HG03432 (cell line): ENCODE data around the gene IGLL1.

ENCODE experiments used
- ATAC-seq: cut with Tn5 transposase; IDR thresholded peaks from one replicate; pipeline ENCODE4 v1.9.1; 2021; ENCODE audit warnings: mild to moderate bottlenecking, moderate library complexity; ENCODE audit not compliant: unreplicated experiment

IGLL1 gene

DNA sequence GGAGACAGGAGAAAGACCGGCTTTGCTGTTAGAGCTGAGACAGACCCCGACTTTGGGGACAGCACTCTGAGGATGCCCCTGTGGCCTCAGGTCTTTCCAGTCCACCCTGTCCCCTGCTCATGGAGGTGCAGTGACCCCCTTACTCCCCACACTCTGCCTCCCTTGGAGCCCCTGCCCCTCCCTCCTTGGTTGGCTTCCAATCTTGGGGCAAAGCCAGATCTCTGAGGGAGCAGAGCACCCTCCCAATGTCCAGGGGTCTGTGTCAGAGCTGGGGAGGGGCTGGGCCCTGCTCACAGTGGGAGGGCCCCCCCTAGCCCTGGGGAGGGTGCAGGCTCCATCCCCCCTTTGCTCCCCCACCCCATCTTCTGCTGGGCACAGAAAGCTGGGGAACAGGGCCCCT, 50.0 kb downstream of the IGLL1 start:
- no peak for ATAC-seq

DNA sequence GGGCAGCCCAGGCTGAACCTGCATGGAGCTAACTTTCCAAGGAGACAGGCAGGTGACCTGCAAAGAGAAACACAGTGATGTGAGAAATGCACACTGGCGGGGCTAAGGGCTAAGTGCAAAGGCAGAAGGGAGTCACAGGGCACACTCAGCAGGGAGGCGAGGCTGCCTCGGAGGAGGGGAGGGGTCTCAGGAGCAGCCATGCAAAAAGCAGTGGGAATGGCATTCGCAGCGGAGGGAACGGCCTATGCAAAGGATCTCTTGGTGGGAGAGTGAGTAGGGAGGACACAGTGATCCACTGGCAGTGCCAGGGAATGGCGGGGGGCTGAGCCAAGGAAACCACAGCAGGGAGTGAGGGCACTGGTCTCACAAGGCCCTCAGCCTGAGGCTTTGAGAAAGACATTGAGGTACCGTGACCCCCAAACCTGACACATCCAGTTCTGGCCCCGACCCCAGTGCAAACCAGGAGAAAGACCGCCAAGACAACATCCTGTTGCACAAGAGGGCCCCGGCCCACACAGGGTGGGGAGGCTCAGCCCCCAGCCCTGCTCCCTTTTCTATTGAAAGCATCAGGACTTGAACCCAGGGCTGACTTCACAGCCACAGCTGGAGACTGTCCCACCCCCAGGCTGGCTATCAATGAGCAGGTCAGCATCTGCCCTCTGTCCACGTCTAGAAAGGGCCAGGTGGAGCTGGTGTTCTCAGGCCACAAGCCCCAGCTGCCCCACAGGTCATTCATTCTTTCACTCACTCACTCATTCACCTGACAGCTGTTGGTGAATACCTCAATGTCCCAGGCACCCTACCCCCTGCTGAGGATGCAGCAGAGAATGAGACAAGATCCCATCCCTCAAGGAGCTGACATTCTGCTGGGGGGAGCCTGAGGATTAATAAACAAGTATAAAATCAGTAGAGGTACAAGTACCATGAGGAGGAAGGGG, 50.7 kb downstream of the IGLL1 start:
- ATAC-seq, result no peak

DNA sequence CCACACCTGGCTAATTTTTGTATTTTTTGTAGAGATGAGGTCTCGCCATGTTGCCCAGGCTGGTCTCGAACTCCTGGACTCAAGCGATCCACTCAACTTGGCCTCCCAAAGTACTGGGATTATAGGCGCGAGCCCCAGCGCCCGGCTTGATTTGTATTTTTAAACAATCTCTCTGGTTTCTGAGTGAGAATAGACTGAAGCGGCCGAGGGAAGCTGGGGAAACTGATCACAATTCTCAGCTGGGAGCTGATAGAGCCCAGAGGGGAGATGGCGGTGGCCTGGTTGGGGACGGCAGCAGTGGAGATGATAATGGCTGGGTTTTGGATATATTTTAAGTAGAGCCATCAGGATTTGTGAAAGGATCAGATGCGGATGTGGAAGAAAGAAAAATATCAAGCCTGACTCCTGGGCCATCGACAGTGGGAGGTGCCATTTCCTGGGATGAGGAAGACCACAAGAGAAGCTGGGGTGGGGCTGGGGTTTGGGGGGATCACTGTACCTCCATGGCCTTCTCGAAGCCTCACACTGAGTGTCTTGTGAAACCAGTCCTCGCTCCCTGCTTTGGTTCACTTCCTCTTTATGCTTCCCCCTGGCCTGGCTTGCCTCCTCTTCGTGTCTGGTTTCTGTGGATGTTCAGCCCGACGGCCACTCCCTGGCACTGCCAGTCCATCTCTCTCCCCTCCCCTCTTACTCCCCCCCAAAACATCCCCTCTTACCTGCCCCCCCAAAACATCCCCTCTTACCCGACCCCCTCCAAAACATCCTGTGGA, 51.9 kb downstream of the IGLL1 start:
- no peak for ATAC-seq

DNA sequence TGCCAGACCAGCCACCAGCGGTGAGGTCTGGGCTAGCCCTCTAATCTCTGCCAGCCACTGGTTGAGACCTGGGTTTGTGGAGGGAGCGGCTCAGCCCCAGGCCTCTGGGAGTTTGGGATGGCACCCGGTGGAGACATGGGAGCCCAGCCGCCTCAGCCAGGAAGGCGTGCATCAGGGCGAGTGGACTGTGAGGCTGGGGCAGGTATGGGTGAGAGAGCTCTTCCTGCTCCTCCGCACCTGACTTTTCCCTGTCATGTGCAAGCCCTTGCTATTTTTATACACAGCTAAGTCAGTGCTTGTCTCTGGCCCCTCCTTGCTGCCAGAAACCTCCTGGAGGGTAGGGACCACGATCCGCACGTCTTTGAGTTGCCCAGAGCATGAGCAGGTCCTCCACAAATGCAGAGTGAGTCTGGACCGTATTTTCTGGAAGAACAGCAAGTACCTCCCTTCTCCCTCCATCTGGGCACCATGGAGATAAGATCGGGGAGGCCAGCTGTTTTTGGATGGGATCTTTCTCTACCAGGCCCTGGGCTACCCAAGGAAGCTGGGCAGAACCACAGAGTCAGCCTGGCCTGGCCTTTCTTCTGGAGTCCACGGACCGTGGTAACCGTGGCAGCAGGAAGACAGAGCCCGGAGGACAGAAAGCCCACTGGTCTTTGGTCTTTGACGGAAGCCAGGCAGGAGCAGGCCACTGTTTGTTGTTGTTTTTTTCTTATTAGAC, 53.3 kb downstream of the IGLL1 start:
- ATAC-seq, result no peak

DNA sequence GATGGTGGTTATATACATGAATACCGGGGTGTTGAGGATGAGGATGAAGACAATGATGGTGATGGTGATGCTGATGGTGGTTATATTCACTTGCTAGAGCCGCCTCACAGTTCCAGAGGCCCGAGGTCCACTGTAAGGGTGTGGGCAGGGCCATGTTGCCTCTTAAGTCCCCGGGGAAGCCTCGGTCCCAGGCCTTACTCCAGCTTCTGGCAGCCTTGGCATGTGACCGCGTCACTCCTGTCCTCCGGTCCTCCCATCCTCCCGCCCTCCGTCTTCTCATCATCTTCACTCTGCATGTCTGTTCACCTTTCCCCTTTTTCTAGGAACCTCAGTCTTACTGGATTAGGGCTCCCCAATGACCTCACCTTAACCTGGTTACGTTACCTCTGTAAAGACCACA, 54.6 kb downstream of the IGLL1 start:
- ATAC-seq, result no peak

DNA sequence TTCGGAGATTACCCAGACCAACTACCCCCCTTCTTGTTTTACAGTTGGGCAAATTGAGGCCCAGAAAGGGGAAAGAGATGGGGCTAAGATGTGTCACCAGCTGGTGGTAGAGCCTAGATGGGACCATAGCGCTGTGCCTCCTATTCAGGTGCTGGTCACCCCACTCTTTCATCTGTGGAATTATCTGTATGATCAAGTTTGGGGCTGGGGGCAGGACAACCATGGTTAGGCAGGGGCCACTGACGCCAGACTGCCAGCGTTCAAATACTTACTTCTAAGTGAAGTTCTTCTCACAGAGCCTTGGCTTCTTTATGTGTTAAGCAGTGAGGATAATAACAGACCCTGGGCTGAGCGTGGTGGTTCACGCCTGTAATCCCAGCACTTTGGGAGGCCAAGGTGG, 55.9 kb downstream of the IGLL1 start:
- ATAC-seq, result no peak

DNA sequence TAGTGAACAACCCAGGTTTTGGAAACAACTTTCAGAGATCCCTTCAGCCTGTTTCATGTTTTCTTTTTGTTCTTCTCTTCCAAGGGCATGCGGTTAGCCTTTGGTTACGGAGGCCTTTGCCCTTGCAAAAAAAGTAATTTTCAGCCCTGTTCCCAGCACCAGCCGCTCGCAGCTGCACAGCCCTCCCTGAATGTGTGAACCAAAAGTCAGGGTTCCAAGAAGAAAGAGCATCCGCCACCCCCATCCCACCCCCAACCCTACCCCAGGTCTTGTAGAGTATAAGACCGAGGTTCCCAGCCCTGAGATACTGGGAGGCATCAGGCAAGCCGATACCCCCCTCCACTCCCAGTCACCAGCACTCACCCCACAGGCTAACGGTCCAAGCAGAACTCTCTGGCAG, 56.4 kb downstream of the IGLL1 start:
- no peak for ATAC-seq
